ENCODE results near the gene CCL5.
A peak's percentile ranks its signal among the peaks of the same experiment; 100 is the strongest.

CCL5 gene

GRCh38 chr17:35906926-35907637 is 26.9 kb upstream of the CCL5 start:
- TF ChIP-seq, protein P1, sequence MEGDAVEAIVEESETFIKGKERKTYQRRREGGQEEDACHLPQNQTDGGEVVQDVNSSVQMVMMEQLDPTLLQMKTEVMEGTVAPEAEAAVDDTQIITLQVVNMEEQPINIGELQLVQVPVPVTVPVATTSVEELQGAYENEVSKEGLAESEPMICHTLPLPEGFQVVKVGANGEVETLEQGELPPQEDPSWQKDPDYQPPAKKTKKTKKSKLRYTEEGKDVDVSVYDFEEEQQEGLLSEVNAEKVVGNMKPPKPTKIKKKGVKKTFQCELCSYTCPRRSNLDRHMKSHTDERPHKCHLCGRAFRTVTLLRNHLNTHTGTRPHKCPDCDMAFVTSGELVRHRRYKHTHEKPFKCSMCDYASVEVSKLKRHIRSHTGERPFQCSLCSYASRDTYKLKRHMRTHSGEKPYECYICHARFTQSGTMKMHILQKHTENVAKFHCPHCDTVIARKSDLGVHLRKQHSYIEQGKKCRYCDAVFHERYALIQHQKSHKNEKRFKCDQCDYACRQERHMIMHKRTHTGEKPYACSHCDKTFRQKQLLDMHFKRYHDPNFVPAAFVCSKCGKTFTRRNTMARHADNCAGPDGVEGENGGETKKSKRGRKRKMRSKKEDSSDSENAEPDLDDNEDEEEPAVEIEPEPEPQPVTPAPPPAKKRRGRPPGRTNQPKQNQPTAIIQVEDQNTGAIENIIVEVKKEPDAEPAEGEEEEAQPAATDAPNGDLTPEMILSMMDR (conservative IDR thresholded peaks at IDR 0.05; ENCODE audit: low read depth, low read length), result no peak
- H3K4me3 ChIP-seq (ENCODE audit: low read depth, low read length), result no peak overlapping the region
- DNase-seq (ENCODE audit: low read depth), result no peak

DNA sequence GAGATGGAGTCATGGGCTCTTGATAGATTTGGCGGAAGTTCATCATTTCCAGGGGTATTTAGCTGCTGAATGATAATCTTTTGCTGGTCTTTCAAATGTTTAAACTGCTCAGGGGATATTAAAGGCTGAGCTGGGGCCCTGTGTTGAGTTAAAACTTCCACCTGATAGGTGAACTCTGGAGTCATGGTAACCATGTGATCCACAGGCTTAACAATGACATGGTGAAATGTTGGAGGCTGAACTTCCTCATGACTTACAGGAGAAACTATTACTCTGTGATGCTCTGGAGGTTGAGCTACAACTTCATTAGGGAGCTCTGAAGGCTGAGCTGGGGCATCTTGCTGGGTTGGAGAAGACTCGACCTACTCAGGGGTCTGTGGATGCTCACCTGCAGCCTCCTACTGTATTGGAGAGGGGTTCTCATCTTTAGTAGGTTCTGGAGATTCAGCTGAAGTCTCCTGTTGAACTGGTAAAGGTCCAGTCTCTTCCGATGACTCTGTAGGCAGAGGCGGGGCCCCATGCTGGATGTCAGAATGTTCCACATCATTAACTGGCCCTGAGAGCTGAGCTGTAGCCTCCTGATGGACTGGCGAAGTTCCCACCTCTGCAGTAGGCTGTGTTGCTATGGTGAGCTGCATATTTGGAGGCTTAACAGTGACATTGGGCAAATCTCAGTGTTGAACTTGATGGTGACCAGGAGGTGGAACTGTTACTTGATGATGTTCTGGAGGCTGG is 26.2 kb upstream of the CCL5 start:
- TF ChIP-seq, protein P1 (conservative IDR thresholded peaks at IDR 0.05; ENCODE audit: low read depth, low read length), result no peak
- peak; percentile 56 for DNase-seq (ENCODE audit: low read depth)
- H3K4me3 ChIP-seq (ENCODE audit: low read depth, low read length), result no peak overlapping the region

DNA sequence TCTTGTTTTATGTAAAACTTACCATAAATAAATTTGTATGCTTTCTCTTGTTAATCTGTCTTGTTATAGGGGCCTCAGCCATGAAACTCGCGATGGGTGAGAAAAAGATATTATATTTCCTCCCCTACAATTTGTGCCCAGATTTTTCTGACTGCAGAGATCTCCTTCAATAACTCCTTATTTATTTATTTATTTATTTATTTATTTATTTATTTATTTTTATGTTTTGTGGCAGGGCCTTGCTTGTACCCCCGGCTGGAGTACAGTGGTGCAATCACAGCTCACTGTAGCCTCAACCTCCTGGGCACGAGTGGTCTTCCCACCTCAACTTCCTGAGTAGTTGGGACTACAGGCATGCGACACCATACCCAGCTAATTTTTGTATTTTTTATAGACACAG is 23.3 kb upstream of the CCL5 start:
- DNase-seq (ENCODE audit: low read depth), result no peak
- TF ChIP-seq, protein P1 (conservative IDR thresholded peaks at IDR 0.05; ENCODE audit: low read depth, low read length), result no peak
- H3K4me3 ChIP-seq (ENCODE audit: low read depth, low read length), result no peak overlapping the region

GRCh38 chr17:35901631-35902175 is 21.5 kb upstream of the CCL5 start:
- H3K4me3 ChIP-seq (ENCODE audit: low read depth, low read length), result no peak overlapping the region
- TF ChIP-seq, protein P1 (conservative IDR thresholded peaks at IDR 0.05; ENCODE audit: low read depth, low read length), result no peak
- no peak for DNase-seq (ENCODE audit: low read depth)

- DNase-seq (ENCODE audit: low read depth), result no peak
- H3K4me3 ChIP-seq (ENCODE audit: low read depth, low read length), result no peak overlapping the region
- TF ChIP-seq, protein P1 (conservative IDR thresholded peaks at IDR 0.05; ENCODE audit: low read depth, low read length), result no peak
These were observed 20.7 kb upstream of the CCL5 start for GRCh38 chr17:35900708-35901480.

GRCh38 chr17:35900280-35900679 is 20.1 kb upstream of the CCL5 start:
- H3K4me3 ChIP-seq (ENCODE audit: low read depth, low read length), result no peak overlapping the region
- TF ChIP-seq, protein P1 (conservative IDR thresholded peaks at IDR 0.05; ENCODE audit: low read depth, low read length), result no peak
- DNase-seq (ENCODE audit: low read depth), result no peak

All from choroid plexus epithelial cell (primary cell).